GM12873 (cell line): Measurements from ENCODE around the gene NOD1.

ENCODE experiments used
- TF ChIP-seq, protein P1 (sequence below): IDR thresholded peaks from 2 replicates; pipeline ENCODE4 v1.5.1; 2012; ENCODE audit warnings: low read depth, mild to moderate bottlenecking, moderate library complexity, low read length, control low read depth; ENCODE audit not compliant: insufficient read depth; ENCODE audit errors: missing control alignments

Gene NOD1, protein sequence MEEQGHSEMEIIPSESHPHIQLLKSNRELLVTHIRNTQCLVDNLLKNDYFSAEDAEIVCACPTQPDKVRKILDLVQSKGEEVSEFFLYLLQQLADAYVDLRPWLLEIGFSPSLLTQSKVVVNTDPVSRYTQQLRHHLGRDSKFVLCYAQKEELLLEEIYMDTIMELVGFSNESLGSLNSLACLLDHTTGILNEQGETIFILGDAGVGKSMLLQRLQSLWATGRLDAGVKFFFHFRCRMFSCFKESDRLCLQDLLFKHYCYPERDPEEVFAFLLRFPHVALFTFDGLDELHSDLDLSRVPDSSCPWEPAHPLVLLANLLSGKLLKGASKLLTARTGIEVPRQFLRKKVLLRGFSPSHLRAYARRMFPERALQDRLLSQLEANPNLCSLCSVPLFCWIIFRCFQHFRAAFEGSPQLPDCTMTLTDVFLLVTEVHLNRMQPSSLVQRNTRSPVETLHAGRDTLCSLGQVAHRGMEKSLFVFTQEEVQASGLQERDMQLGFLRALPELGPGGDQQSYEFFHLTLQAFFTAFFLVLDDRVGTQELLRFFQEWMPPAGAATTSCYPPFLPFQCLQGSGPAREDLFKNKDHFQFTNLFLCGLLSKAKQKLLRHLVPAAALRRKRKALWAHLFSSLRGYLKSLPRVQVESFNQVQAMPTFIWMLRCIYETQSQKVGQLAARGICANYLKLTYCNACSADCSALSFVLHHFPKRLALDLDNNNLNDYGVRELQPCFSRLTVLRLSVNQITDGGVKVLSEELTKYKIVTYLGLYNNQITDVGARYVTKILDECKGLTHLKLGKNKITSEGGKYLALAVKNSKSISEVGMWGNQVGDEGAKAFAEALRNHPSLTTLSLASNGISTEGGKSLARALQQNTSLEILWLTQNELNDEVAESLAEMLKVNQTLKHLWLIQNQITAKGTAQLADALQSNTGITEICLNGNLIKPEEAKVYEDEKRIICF

DNA sequence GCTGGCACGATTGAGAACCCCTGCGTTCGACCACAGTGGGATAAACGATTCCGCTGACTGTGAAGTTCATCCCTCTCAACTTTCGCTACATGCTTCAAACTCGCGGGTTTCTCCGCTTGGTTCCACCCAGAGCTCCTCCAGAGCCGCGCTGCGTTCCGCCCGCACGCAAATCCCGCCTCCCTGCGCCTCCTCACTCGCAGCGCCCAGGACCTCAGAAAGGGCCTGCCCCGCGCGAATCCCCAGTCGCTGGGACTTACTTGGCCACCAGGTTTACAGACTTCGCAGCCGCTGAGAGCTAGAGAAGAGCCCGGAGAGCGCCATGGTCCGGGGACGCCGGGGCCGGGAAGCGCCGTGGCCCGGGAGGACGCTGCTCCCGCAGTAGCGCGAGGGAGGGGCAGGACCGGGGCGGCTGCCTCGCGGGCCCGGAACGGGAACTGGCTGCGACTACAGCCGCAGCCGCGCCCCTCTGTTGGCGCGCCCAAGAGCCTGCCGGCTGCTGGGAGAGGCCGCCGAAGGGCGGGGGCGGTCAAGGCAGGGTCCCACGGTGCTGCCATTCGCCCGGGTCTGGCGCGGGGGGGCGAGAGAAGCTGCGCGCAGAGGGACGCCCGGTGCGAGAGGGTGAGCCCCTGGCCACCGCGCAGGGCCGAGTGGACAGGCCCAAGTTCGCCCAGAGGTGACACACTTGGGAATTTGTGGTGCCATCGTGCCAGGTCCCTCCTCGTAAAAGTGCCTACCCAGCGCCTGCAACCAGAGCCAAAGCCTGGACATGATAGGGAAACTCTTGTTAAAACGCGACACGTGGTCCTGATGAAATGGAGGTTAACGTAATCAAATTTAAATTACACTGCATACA lies at the start of gene NOD1:
TSS of gene NOD1 (minus strand) at position 436 of the 853 bp plus-strand sequence. CDS start 21,863 bp downstream, outside the sequence.
- TF ChIP-seq, protein P1, sequence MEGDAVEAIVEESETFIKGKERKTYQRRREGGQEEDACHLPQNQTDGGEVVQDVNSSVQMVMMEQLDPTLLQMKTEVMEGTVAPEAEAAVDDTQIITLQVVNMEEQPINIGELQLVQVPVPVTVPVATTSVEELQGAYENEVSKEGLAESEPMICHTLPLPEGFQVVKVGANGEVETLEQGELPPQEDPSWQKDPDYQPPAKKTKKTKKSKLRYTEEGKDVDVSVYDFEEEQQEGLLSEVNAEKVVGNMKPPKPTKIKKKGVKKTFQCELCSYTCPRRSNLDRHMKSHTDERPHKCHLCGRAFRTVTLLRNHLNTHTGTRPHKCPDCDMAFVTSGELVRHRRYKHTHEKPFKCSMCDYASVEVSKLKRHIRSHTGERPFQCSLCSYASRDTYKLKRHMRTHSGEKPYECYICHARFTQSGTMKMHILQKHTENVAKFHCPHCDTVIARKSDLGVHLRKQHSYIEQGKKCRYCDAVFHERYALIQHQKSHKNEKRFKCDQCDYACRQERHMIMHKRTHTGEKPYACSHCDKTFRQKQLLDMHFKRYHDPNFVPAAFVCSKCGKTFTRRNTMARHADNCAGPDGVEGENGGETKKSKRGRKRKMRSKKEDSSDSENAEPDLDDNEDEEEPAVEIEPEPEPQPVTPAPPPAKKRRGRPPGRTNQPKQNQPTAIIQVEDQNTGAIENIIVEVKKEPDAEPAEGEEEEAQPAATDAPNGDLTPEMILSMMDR = peak; percentile 13

DNA sequence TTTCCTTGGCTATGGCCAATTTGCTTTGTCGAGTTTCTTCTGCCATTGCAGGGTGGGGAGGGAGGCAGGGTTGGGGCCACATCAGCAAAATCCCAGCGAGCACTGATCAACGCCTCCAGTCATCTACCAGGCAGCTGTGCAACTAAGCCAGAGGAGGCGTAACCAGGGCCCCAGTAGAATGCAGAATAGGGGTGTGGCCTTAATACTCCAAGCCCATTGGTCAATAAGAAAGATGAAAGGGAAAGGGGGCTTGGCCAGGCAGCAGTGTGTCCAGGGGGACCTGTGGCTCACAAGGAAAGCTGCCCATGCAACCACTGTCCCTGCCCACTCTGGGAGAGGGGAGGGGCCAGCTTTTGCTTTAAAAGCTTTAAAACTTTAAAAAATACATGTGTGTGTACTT lies 47.6 kb upstream of the NOD1 start:
- TF ChIP-seq, protein P1 = no peak

DNA sequence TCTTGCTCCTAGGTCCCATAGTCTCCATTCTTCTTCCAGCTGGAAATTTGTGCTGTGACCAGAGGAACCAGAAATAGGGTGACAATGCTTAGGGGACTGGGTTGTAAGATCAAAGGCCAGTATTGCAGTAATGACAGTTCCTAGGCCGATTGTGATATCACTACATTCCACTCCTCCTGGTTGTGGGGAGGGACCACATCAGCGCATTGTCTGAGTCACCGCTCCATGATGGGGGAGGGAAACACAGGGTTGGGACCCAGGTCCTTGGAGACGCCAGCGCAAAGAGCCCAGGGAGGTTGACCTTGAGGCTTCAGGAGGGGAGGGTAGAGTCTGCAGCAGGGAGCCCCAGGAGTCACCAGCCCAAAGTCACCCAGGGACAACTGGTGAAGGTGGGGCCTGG lies 46.8 kb upstream of the NOD1 start:
- TF ChIP-seq, protein P1 = no peak

DNA sequence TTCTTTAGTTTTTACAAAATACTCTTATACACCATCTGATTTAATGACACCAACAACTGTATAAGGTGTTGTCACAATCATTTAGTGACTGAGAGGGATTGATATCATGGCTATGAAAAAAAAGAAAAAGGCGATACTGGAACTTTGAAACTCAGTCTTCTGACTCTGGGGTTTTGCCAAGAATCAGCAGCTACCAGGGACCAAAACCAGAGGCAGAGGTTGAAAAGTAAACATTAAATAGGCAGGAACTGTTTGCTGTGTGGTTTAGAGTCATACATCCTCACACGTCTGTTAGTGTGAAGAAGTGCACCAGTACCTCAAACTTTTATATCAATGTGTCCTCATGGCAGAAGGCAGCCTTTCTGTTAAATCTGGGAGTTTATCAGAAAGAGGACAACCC lies 46.0 kb upstream of the NOD1 start:
- TF ChIP-seq, protein P1 = no peak

DNA sequence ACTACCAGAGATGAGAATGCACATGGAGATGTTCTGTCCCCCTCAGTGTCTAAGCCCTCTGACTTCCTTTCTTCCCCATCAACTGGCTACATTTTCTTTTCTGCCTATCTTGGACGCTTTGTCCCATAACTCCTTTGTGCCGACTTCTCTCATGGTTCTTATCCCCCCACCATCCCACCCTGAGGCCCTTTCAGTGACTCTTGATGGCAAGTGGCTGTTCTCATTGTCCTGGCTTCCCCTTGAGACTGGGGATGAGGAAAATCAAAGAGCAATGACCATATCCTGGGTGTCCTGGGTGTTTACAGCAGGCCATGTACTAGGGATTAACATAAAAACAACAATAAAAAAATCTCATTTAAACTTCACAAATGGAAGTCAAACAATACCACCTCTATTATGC lies 44.9 kb upstream of the NOD1 start:
- TF ChIP-seq, protein P1 = no peak

DNA sequence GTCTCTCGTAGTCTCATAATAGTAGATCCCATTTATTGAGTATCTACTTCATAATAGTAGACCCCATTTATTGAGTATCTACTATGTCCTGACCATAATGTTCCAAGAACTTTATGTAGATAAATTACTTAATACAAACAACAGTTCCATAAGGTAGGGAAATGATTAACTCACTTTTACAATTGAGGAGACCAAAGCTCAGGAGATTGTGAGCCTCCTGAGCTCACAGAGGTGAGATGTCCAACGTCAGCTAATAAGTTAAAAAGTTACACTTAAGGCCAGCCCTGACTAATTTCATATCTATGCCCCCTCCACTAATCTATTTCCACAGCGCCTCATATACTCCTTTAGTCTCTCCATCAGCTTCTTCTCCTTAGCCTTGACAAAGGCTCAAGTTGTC lies 43.6 kb upstream of the NOD1 start:
- TF ChIP-seq, protein P1 = no peak

DNA sequence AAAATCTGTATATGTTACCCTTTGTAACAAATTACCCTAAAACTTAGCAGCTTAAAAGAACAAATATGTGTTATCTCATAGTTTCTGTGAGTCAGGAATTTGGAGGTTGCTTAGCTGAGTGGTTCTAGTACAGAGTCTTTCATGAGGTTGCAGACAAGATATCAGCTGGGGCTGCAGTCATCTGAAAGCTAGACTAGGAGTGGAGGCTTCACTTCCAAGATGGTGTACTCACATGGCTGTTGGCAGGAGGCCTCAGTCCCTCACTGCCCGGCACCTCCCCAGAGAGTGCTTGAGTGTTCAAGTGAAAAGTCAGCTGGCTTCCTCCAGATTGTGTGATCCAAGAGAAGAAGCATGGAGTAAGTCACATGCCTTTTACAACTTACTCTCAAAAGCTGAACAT lies 42.9 kb upstream of the NOD1 start:
- TF ChIP-seq, protein P1 = no peak
